GM19351 (cell line): Measurements from ENCODE around the gene PRIMA1.

Experiments used
- ATAC-seq: cut with Tn5 transposase; IDR thresholded peaks from one replicate; pipeline ENCODE4 v1.9.1; 2021; ENCODE audit warnings: mild to moderate bottlenecking, moderate library complexity; ENCODE audit not compliant: unreplicated experiment

PRIMA1 gene

DNA sequence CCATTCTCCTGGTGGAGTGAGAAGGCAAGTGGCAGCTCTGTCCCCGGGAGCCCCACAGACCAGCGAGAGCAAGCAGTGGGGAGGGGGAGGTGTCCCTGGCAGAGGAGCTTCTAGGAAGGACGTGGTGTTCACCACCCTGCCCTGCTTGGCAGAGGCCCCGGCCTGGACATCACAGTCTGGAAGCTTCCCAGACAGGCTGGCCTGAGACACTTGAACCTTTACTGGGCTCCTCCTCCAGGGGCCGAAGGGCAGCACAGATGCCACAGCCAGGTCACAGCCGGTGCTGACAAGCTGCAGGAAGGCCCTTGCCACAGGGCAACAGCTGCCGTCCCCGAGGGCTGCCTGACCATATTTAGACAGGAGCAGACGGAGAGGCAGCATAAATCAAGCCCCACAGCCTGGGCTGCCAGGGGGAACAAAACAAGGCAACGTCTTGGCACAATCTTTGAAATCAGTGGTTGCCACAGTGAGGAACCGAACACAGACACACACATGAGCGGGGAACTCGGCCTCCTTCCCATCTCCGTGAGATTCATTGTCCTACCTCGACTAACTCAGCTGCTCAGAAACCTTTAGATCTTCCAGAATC lies 28.5 kb downstream of the PRIMA1 start:
- no peak for ATAC-seq

DNA sequence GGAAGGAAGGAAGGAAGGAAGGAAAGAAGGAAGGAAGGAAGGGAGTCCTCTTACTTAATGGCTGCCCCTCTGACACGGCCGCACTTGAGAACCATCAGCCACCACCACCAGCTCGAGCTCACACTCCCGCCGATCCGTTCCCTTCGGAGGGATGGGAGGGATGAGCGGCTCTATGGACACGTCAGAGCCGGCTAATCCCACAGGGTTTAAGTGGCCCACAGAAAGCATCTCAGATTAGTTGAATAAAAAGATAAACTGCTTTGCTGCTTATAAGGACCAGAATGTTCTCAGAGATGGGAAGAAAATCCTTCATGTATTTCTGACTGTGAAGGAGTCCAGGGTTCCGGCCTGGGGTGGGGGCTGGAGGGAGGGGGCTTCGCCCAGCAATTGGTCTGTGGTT lies 31.1 kb downstream of the PRIMA1 start:
- ATAC-seq = no peak

GRCh38 chr14:93753647-93754046 lies 34.6 kb downstream of the PRIMA1 start:
- ATAC-seq = no peak

- no peak for ATAC-seq
Measured at GRCh38 chr14:93752980-93753561, 35.2 kb downstream of the PRIMA1 start.

DNA sequence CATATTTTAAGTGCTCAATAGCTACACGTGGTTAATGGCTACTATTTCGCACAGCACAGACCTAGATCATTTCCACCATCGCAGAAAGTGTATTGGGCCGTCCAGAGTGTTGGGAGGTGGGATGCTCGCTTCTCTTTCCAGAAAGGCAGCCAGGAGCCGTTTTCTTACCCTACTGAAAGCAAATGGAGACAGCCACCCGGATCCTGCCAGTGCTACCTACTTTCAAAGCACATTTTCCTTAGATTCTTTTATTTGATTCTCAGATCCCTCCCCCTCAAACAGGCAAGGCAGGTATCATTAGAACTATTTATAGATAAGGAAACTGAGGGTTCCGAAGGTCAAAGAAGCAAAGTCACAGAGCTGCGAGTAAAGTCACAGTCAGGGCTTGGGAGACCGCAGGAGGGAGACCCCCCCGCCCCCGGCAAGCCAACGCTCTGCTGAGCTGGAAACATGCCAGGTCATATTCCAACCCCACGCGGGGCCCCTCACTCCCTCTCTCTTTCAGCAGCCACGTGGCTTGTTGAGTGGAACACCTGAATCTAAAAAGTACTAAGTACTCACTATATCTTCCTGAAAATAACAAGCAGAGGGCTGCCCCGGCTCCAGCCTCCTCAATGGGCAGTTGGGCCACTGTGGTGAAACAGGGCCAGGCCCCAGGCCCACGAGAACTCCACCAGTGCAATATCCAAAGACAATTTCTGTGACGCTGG lies 36.2 kb downstream of the PRIMA1 start:
- ATAC-seq = no peak

DNA sequence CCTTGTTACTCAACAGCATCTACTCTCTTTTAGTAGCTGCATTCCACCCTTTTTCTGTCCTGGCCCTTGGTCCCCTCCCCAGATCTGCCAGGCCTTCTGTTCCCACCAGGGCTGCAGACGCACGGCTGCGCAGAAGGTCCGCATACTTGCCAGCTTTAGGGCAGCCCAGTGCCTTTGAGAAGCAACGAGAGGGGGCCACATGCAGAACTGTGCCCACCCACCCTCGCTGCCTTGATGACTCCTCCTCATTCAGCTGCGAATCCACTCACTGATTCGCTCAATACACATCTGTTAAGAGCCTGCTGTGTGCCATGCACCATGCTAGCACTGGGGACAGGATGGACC lies 39.2 kb downstream of the PRIMA1 start:
- ATAC-seq = no peak

DNA sequence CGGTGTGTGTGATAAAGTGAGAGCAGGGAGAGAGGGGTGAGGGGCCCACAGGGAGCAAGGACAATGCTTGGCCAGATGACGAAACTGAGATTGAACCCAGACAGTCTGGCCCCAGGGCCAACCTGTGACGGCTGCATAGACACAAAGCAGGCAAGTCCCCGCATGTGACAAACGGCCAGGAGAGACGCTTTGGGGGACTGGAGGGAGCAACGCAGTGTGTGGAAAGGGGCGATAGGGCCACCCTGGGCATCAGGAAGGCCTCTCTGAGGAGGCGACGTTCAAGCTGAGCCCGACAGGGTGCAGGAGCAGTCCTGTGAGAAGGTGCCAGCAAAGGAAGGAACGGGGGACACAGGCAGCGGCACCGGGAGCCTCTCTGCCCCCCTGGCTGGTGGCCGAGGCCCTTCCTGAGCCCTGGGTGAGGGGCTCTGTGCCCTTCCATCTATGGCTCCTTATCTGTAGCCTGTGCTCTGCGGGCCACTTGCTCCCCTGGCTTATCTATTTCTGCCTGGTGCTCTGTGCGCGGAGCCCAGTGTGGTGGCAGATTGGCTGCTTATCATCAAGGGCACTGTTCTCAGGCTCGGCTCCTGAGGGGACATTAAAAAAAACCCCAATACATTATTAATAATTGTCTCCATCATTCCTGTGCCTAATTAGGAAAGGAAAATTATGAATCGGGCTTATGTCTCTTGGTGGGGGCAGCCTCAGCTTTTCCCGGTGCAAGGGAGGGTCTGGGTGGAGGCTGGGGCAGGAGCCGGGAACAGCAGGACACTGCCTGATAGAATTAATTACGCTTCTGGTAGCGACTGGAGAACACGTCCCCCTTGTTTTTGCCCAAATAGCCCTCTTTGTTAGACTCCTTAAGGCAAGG lies 39.8 kb downstream of the PRIMA1 start:
- no peak for ATAC-seq

- no peak for ATAC-seq
Measured at GRCh38 chr14:93747560-93747959, 40.7 kb downstream of the PRIMA1 start.

DNA sequence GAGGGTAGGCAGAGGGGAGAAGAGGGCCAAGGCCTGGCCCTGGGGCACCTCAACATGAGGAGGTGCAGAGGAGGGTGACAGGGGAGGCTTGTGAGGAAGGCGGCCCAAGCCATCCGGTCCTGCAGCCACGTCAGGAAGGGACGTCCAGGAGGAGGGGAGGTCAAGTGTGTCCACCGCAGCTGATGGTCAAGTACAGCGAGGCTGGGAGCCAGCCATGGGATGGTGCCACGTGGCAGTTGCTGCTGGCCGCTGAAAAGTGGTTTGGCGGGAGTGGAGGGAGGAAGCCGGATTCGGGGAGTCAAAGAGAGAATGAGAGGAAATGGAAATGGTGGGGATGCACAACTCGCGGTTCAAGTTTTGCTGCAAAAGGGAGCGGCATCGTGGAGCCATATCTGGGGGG lies 41.2 kb downstream of the PRIMA1 start:
- ATAC-seq = no peak

DNA sequence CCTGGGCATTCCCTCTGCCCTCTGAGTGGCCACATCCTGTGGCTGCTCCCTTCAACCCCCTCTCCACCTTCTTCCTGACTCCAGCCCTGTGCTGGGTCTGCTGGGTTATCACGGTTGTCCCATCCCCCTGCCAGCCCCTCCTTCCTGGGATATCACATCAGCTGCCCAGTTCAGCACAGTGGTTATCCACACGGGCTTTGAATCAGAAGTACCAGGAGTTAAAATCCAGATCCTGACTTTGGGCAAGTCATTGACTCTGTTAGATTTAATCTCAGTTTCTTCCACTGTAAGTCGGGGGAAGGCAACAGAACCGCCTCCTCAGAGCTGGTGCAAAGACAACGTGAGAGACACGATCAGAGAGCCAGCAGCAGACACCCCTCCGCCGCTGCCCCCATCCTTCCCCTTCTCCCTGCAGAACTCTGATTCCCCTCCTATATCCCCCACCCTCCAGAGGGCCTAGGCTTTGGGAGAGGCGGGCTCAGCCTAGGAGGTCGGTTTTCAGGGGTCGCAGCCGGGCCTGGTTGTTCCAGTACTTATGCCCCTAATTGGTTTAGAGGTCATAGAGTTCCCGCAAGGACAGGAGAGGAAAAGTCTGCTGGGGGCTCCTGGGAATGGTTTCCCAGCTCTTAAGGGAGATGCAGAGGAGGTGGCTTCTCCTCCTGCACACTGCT lies 42.5 kb downstream of the PRIMA1 start:
- no peak for ATAC-seq

DNA sequence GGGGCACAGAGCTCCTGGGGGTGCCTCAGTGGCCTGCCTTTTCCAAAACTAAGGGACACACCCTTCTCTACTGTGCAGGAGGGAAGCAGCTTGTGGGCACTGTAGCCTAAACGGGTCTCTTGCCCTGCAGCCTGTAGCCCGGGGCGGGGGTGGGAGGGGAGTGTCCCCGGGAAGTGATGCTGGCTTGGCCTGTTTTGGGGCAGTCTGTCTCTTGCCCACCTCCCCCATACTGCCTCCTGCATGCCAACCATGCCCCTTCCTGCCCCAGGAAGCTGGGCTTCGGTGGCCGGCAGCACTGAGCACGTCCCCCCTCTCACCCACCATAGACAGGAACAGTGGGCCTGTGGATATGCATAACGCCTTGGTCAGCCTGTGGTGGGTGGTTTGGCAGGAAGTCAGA lies 43.4 kb downstream of the PRIMA1 start:
- no peak for ATAC-seq

DNA sequence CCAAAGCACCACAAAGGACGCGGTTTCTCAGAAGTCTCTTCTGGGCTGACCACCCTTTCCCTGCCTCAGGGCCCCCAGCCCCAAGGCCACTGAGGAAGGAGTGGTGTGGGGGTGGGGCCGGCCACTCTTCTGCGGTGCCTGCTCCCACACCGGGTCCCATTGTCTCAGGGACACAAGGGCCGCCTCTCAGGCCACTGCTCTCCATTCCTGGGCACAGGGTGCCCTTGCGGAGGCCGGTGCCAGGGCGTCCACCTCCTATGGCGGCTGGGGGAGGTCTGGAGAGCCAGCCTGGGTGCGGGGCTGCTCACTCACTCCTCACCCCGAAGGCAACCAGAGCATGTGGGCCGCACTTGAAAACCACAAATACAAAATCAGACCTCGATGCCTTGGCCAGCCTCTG lies 44.1 kb downstream of the PRIMA1 start:
- ATAC-seq = no peak

GRCh38 chr14:93743270-93744060 lies 44.8 kb downstream of the PRIMA1 start:
- ATAC-seq = no peak

GRCh38 chr14:93742761-93743160 lies 45.5 kb downstream of the PRIMA1 start:
- ATAC-seq = no peak

DNA sequence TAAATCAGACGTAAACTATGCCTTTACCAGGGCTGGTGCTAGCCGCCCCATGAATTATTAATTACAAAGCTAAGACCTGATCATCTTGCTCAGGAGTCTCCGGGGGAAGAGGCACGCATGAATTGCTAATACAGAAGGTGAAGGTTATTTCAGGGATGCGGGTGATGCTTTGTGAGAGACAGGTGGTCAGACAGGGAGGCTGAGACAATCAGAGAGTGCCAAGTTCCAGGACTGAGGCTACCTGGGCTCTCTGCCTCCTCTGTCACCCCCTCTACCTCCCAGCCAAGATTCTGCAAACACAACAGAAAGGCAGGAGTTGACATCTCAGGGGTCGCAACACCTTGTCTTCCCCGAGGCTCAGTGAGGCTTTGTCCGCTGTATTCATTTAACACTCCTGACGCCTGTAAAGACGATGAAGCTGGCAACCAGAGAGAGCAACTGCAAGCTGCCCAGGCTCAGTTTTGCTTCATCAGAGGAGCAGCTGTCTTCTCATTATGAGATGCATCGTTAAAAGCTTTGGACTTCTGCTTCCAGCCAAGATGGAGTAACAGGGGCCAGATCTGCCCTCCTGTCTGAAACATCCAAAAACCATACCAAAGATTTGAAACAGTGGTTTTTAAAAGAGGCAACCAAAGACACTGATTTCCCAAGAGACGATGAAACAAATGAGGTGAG lies 46.6 kb downstream of the PRIMA1 start:
- ATAC-seq = no peak

GRCh38 chr14:93737634-93738033 lies 50.7 kb downstream of the PRIMA1 start:
- ATAC-seq = no peak

DNA sequence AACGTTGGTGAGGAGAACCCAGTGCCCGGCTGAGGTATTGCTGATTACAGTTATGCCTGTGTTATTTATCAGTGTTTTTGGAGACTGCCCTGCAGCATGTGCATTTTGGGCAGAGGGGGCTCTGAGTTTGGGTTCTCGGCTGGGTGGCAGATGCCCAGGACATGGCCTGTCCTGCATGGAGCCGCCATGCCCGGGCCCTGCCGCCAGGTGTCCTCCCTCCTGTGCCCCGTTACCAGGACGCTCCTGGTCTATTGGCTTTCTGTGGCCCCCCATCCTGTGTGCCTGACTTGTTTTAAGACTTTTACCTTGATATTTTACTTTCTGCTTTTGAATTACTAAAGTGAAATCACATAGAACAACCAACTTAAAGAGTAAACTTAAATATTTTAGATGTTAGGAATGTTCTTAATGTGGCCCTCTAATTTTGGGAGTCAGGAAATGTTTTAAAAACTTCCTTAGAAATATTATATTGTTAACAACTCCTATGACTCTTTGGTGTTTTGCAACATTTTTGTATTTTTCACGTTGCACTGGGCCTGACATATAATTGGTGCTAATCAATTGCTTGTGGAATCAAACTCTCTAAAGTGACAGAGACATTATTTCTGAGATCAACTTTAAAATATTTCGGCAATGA lies 51.8 kb downstream of the PRIMA1 start:
- no peak for ATAC-seq

DNA sequence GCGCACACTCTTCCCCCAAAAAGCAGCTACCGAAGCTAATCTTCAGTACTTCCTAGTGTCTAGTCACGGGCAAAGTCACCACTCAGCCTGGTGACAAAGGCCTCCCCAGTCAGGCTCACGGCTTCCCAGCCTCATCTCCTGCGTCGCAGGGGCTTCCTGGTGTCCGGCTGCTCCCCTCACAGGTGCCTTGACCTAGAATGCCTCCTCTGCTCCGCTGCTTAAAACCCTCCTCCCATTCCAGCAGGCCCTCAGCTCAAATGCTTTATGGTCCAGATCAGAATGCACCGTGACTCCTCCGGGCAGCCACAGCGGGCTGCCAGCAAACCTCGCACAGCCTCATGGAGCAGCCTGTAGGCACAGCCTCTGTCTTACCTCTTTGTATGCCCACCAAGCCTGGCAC lies 53.1 kb downstream of the PRIMA1 start:
- ATAC-seq = no peak

DNA sequence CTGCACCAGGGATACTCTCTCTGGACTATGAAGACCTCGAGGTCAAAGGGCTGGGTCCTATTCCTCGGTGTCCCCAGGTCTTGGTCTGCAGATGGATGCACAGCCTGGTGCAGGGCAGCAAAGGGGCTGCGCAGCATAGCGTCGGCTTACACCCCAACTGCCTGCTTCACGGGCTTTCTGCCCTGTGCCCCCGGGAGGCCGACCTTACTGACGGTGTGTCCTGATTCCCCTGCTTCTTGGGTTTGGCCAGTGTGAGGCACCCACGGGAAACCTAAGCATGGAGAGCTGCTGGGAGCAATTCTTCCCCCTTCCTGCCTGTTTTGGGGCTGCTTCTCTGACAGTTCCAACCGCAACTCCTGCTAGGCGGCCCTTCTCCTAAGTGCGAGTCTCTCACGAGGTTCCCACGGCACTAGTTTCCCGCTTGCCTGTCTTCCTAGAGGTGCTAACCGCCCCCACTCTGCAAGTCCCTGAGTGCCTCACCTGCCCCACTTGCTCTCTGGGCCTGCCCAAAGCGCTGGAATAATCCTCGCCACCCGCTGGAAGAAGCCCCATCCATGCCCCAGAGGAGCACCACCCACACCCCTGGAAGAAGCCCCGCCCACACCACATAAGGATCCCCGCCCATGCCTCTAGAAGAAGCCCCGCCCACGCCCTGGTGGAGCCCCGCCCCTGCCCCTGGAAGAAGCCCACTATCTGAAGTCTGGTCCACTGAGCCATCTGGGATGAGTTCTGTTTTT lies 54.0 kb downstream of the PRIMA1 start:
- no peak for ATAC-seq
